Prostate gland (tissue), 2 donors: Measurements from ENCODE around the gene PRR5L. TPM values are rescaled to one million over a fixed set of nuclear protein-coding genes. Genes with fewer than 3 reads are reported as not detected.
A peak's percentile ranks its signal among the peaks of the same experiment; 100 is the strongest.

ENCODE experiments used
- DNase-seq: peaks from one replicate; pipeline ENCODE4 v3.0.0-alpha.2; 2019; ENCODE audit warnings: low spot score
- H3K27ac ChIP-seq, 2 donors: fragments of 200-600 bp; sonication (generic); 2 replicates each; pipeline ENCODE4 v1.5.1; 2017 to 2019
- H3K27me3 ChIP-seq: fragments of 200-600 bp; sonication (generic); replicated peaks from 2 replicates; pipeline ENCODE4 v1.5.1; 2019; ENCODE audit not compliant: insufficient read depth
- H3K36me3 ChIP-seq, 2 donors: fragments of 200-600 bp; sonication (generic); 1 replicate in 1 of 2; 2 replicates in 1 of 2; pipeline versions ENCODE4 v1.5.1 to v1.8.1; 2017 to 2019
- H3K4me1 ChIP-seq: fragments of 200-600 bp; sonication (generic); replicated peaks from 2 replicates; pipeline ENCODE4 v1.5.1; 2019
- H3K4me3 ChIP-seq, 2 donors: fragments of 200-600 bp; sonication (generic); 2 replicates each; pipeline ENCODE4 v1.5.1; 2017 to 2019
- H3K9me3 ChIP-seq: fragments of 200-600 bp; sonication (generic); 2 replicates; pipeline ENCODE4 v1.5.1; 2017
- POLR2A ChIP-seq: fragments of 450-650 bp; IDR thresholded peaks from one replicate; pipeline ENCODE4 v1.6.1; 2016; ENCODE audit warnings: antibody characterized with exemption, mild to moderate bottlenecking
- POLR2AphosphoS5 ChIP-seq: sonication (generic); formaldehyde crosslinking; IDR thresholded peaks from one replicate; pipeline ENCODE4 v1.6.1; 2017; ENCODE audit warnings: antibody characterized with exemption
- WGBS: methylation state at CpG from one replicate; pipeline ENCODE4 v1.1.5; 2018; 5-methylcytosine and 5-hydroxymethylcytosine counted together
- intact Hi-C: fragments of 100-400 bp; cut with DNase I; formaldehyde crosslinking; loops from one replicate; pipeline ENCODE4 v1.14.2; 2022
- total RNA-seq, 2 donors: library from RNA; depleted of rRNA; stranded (reverse); fragments of >200 nt; gene quantifications; one replicate each; pipeline ENCODE4 v1.1.0, GENCODE V29; 2016
- TF ChIP-seq, protein P1 (sequence below), 4 experiments: fragments of 200-600 bp in 2 of 4; fragments of 450-650 bp in 2 of 4; sonication (generic) in 2 of 4; IDR thresholded peaks; 1 replicate in 3 of 4; 2 replicates in 1 of 4; pipeline ENCODE4 v1.5.1; 2016 to 2019; ENCODE audit warnings: antibody characterized with exemption in 4 of 4, mild to moderate bottlenecking in 2 of 4, moderate library complexity in 2 of 4

The PRR5L gene
- total RNA-seq, 2 donors from 2014 or later = 4.0 to 10.1 TPM

DNA sequence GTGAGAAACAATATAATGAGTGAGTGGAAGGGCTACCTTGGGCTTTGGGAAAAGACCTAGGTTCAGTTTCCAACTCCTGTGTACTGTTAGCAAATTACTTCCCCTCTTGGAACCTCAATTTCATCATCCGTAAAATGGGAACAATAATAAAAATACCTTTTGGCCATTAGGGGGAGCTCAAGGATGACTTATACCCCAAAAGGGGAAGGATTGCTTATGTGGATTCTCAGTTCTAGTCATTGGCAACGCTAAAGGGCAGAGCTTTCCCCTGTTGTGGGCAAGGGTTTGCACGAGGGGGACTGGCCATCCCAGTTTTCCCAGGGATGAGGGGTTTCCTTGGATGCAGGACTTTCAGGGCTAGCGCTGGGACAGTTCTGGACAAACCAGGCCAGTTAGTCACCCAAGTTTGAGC lies 3.8 kb upstream of the PRR5L start:
- no peaks in the 10 kb centered on the region for H3K9me3 ChIP-seq
- H3K27ac ChIP-seq = no peak overlapping the region
- TF ChIP-seq, protein P1, sequence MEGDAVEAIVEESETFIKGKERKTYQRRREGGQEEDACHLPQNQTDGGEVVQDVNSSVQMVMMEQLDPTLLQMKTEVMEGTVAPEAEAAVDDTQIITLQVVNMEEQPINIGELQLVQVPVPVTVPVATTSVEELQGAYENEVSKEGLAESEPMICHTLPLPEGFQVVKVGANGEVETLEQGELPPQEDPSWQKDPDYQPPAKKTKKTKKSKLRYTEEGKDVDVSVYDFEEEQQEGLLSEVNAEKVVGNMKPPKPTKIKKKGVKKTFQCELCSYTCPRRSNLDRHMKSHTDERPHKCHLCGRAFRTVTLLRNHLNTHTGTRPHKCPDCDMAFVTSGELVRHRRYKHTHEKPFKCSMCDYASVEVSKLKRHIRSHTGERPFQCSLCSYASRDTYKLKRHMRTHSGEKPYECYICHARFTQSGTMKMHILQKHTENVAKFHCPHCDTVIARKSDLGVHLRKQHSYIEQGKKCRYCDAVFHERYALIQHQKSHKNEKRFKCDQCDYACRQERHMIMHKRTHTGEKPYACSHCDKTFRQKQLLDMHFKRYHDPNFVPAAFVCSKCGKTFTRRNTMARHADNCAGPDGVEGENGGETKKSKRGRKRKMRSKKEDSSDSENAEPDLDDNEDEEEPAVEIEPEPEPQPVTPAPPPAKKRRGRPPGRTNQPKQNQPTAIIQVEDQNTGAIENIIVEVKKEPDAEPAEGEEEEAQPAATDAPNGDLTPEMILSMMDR (IDR thresholded peaks at IDR 0.05) = peak in 3 of 4 experiments; percentile 38 to 52 (median 51)
- TF ChIP-seq POLR2AphosphoS5 (no peak), POLR2A (no peak)
- intact Hi-C loops = no loop called here
- no peak overlapping the region for H3K4me3 ChIP-seq
- H3K4me1 ChIP-seq = no peaks in the 10 kb centered on the region
- no peaks in the 10 kb centered on the region for H3K27me3 ChIP-seq
- no peak for DNase-seq
- no peaks in the 10 kb centered on the region for H3K36me3 ChIP-seq
- WGBS = 28% methylated on average over 4 of the region's 4 CpGs

DNA sequence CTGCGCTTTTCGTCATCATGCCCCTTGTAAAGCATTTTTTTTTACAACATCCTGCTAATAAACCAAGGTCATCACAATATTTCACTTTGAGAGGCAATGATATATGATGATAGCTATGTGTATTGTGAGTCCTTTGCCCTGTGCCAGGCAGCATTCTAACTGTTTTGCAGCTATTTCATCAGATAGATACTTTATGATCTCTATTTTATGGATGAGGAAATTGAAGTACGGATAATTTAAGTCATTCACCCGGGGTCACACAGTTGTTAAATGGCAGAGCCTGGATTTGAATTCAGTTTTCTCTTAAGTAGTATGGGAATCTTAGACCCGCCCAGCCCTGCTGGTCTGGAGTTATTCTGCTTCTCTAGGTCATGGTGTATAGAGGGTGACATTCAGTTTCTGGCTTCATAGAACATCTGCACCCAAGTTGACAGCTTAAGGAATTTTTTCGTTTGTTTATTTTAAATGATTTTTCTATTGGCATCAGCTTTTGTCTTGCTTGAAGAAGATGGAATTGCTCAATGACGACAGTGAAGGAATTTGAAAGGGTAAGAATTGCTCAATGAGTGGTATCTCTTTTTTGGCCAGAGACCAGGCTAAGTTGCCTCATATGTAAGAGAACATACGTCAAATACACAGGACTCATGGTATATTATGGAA lies 926 bp downstream of the PRR5L start:
- TF ChIP-seq, protein P1 (IDR thresholded peaks at IDR 0.05) = no peak
- TF ChIP-seq POLR2AphosphoS5 = no peak
- TF ChIP-seq POLR2A = no peak
- whole genome bisulfite sequencing = 71% methylated on average over 8 of the region's 8 CpGs
- H3K4me1 ChIP-seq = no peaks in the 10 kb centered on the region
- H3K4me3 ChIP-seq = no peak overlapping the region
- intact Hi-C loops = no loop called here
- H3K36me3 ChIP-seq = no peaks in the 10 kb centered on the region
- no peaks in the 10 kb centered on the region for H3K9me3 ChIP-seq
- H3K27ac ChIP-seq = no peak overlapping the region
- H3K27me3 ChIP-seq = no peaks in the 10 kb centered on the region
- DNase-seq = no peak

DNA sequence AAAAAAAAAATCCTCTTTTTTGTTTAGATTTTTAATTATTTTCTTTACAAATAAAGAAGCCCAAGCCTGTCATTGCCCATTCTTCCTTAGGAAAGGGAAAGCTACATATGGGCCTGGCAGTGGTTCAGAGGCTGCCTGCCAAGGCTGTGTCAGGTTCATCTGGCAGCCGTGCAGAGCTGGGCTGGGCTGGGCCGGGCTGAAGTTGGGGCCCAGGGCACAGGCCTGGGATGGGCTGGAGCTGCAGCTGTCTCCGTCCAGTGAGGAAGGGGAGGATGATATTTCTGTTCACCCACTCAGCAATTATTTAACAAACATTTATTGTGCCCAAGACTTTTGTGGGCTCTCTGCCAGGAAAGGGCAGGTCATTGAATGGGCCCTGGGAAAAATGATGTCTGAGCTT lies 4.6 kb downstream of the PRR5L start:
- peak; percentile 40 for DNase-seq
- no peak overlapping the region for H3K27ac ChIP-seq
- no peaks in the 10 kb centered on the region for H3K27me3 ChIP-seq
- intact Hi-C loops = no loop called here
- H3K36me3 ChIP-seq = no peaks in the 10 kb centered on the region
- no peaks in the 10 kb centered on the region for H3K4me1 ChIP-seq
- no peaks in the 10 kb centered on the region for H3K9me3 ChIP-seq
- no peak for TF ChIP-seq POLR2AphosphoS5
- TF ChIP-seq, protein P1 (IDR thresholded peaks at IDR 0.05) = no peak
- TF ChIP-seq POLR2A = no peak
- no peak overlapping the region for H3K4me3 ChIP-seq
- WGBS = 16% methylated on average over 3 of the region's 3 CpGs

DNA sequence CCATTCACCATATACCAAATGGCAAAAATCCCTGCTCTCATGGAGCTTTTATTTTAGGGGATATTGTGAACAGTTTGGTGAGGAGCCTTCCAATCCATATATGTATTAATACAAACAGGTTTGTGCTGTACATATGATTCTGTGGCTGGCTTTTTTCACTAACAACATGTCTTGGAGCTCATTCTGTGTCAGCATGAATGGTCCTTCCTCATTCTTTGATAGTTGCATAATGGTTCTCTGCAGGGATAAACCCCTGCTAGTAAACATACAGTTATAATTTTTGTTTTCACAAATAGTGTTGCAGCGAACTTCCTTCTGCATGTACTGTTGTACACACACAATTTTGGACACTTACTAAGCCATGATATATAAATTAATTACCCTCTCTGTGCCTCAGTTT lies 8.3 kb downstream of the PRR5L start:
- no peak overlapping the region for H3K4me3 ChIP-seq
- no peak overlapping the region for H3K27ac ChIP-seq
- no peaks in the 10 kb centered on the region for H3K27me3 ChIP-seq
- WGBS = 83% methylated on average over 1 of the region's 1 CpG
- no peaks in the 10 kb centered on the region for H3K9me3 ChIP-seq
- TF ChIP-seq, protein P1 (IDR thresholded peaks at IDR 0.05) = no peak
- no peak for TF ChIP-seq POLR2AphosphoS5
- TF ChIP-seq POLR2A = no peak
- no peak for DNase-seq
- intact Hi-C loops = no loop called here
- no peaks in the 10 kb centered on the region for H3K4me1 ChIP-seq
- no peaks in the 10 kb centered on the region for H3K36me3 ChIP-seq

DNA sequence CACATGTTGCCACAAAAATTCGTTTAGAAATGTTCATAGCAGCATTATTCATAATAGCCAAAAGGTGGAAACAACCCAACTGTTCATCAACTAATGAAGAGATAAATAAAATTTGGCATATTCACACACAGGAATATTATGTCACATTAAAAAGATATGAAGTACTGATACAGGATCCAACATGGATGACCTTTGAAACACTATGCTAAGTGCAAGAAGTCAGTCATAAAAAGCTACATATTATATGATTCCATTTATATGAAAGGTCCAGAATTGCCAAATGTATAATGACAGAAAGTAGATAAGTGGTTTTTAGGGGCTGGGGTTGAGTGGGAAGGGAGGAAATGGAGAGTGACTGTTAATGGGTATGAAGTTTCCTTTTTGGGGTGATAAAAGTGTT lies 9.0 kb downstream of the PRR5L start:
- no peak overlapping the region for H3K4me3 ChIP-seq
- TF ChIP-seq, protein P1 (IDR thresholded peaks at IDR 0.05) = no peak
- TF ChIP-seq POLR2A = no peak
- TF ChIP-seq POLR2AphosphoS5 = no peak
- intact Hi-C loops = loop anchor here (5.0 kb wide), 1 partner anchor 167 kb away; no protein-coding TSS in a partner anchor
- no peaks in the 10 kb centered on the region for H3K36me3 ChIP-seq
- no peaks in the 10 kb centered on the region for H3K4me1 ChIP-seq
- WGBS = 39% methylated on average over 1 of the region's 1 CpG
- H3K27ac ChIP-seq = no peak overlapping the region
- DNase-seq = no peak
- no peaks in the 10 kb centered on the region for H3K9me3 ChIP-seq
- H3K27me3 ChIP-seq = no peaks in the 10 kb centered on the region
